Naive thymus-derived CD8-positive, alpha-beta T cell (primary cell): Measurements from ENCODE around the gene HOXD9. TPM values are rescaled to one million over a fixed set of nuclear protein-coding genes. Genes with fewer than 3 reads are reported as not detected.
A peak's percentile ranks its signal among the peaks of the same experiment; 100 is the strongest.

ENCODE experiments used
- ATAC-seq, 2 donors: fragments of 150-1000 bp; cut with Tn5 transposase in 1 of 2; sonication (Bioruptor Pico), chemical (Tn5 transposase) in 1 of 2; 1 replicate in 1 of 2; 2 replicates in 1 of 2; pipeline ENCODE4 v1.10.0; 2021; ENCODE audit warnings: mild to moderate bottlenecking in 2 of 2, moderate library complexity in 2 of 2
- POLR2A ChIA-PET: fragments of 350-600 bp; sonication (Branson Sonifier 250); formaldehyde crosslinking; loops from one replicate; lab custom pipeline; 2021; ENCODE audit warnings: antibody characterized with exemption; lab: Charles Lee
- DNase-seq, 10 donors: peaks; one replicate each; pipeline versions ENCODE4 v3.0.0 to v3.0.0-alpha.2; 2020 to 2022
- H3K27ac Mint-ChIP-seq, 10 donors: one replicate each; pipeline ENCODE4 v1.8.0; 2020 to 2022; ENCODE audit warnings: mild to moderate bottlenecking in 10 of 10, mixed read lengths in 10 of 10, moderate library complexity in 4 of 10, inconsistent platforms in 1 of 10
- H3K27me3 Mint-ChIP-seq, 5 donors: one replicate each; pipeline ENCODE4 v1.8.0; 2021 to 2022; ENCODE audit warnings: mixed read lengths in 5 of 5
- H3K36me3 Mint-ChIP-seq, 3 donors: one replicate each; pipeline ENCODE4 v1.8.0; 2020 to 2022; ENCODE audit warnings: mixed read lengths in 3 of 3, mild to moderate bottlenecking in 2 of 3, inconsistent platforms in 1 of 3
- H3K4me1 Mint-ChIP-seq, 4 donors: one replicate each; pipeline ENCODE4 v1.8.0; 2021 to 2022; ENCODE audit warnings: mixed read lengths in 4 of 4
- H3K4me3 Mint-ChIP-seq, 10 donors: one replicate each; pipeline ENCODE4 v1.8.0; 2020 to 2022; ENCODE audit warnings: mild to moderate bottlenecking in 10 of 10, mixed read lengths in 10 of 10, moderate library complexity in 6 of 10, inconsistent platforms in 1 of 10
- H3K9me3 Mint-ChIP-seq, 9 donors: one replicate each; pipeline ENCODE4 v1.8.0; 2020 to 2022; ENCODE audit warnings: mixed read lengths in 9 of 9, mild to moderate bottlenecking in 3 of 9, inconsistent platforms in 1 of 9, moderate library complexity in 1 of 9
- polyA plus RNA-seq, 3 donors: library from polyadenylated mRNA; unstranded; fragments of 300-500 nt; fragmentation: Illumina TruSeq; gene quantifications; one replicate each; pipeline ENCODE4 v1.2.3, GENCODE V29; 2021
- total RNA-seq, 8 experiments: library from RNA in 2 of 8; stranded (reverse) in 2 of 8; gene quantifications; one replicate each; pipeline ENCODE4 v1.2.3 and lab custom pipeline; 2021 to 2026

Gene HOXD9
- total and polyA plus RNA-seq, 5 experiments from 2014 or later = not detected

DNA sequence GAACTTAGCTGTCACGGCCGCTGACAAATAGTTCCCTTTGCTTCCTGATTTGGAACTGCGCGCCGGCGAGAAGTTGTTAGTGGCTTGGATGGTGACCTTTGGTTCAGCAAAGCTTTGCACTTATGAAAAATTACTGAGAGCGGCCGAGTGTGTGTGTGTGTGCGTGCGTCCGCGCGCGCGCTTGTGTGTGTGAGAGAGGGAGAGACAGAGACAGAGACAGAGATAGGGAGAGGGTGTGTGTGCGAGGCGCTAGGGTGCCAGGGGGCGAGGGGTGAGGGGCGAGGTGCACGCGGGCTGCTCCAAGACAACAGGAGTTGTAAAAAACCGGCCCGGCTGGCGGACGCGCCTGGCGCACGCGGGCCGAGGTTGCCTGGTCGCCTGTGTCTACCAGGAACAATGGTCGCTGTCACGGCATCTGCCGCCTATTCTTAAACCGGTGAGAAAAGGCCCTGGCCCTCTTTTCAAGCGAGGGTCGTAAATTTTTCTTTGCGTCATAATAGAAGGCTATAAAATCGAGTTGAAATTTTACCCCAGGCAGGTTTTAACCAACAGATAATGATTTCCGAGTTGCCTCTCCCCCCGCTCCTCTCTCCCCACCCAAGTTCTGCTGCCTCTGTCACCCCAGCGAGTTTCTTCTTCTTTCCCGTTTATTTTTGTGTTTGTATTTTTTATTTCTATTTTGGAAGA lies 35.1 kb downstream of the HOXD9 start:
- Mint-ChIP-seq H3K27me3 (peaks cover 41 to 89% (median 75%) of the 10 kb centered on the region in 5 donors), H3K4me3 (peak overlapping the region in 9 of 10 donors; percentile 1 to 81 (median 66)), H3K36me3 (peaks cover 2 to 5% (median 4%) of the 10 kb centered on the region in 3 donors), H3K4me1 (peaks cover 11 to 28% (median 16%) of the 10 kb centered on the region in 4 donors), H3K27ac (peak overlapping the region in 2 of 10 donors; percentile 50 to 56), H3K9me3 (peaks cover 0 to 2% (median 0%) of the 10 kb centered on the region in 9 donors)
- ATAC-seq (no peak), DNase-seq (no peak)
- POLR2A ChIA-PET = no interaction called here

DNA sequence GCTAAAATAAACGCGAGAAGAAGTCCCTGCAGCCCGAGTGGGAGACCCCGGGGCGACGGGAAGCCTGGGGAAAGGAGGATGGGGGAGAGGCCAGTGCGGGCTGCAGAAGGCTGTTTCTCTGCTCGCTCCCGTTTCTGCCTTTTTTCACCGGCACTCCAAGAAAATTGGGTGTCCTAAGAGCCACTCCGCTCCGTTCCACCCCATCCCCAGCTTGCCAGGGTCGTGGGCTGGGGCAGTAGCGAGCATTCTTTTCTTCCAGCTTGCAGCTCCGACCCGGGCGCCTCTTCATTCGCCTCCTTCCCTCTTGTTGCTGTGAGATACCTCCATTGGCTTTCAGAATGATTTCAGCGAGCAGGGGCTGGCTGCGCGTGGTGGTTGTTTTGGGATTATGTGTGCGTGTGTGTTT lies 35.7 kb downstream of the HOXD9 start:
- peaks cover 41 to 89% (median 79%) of the 10 kb centered on the region in 5 donors for H3K27me3 Mint-ChIP-seq
- ATAC-seq = no peak
- H3K4me3 Mint-ChIP-seq = peak overlapping the region in 9 of 10 donors; percentile 24 to 81 (median 69)
- no peak for DNase-seq
- peaks cover 2 to 6% (median 5%) of the 10 kb centered on the region in 3 donors for H3K36me3 Mint-ChIP-seq
- peaks cover 10 to 28% (median 18%) of the 10 kb centered on the region in 4 donors for H3K4me1 Mint-ChIP-seq
- peak overlapping the region in 2 of 10 donors; percentile 34 to 69 for H3K27ac Mint-ChIP-seq
- POLR2A ChIA-PET = no interaction called here
- H3K9me3 Mint-ChIP-seq = peaks cover 0 to 2% (median 0%) of the 10 kb centered on the region in 9 donors

DNA sequence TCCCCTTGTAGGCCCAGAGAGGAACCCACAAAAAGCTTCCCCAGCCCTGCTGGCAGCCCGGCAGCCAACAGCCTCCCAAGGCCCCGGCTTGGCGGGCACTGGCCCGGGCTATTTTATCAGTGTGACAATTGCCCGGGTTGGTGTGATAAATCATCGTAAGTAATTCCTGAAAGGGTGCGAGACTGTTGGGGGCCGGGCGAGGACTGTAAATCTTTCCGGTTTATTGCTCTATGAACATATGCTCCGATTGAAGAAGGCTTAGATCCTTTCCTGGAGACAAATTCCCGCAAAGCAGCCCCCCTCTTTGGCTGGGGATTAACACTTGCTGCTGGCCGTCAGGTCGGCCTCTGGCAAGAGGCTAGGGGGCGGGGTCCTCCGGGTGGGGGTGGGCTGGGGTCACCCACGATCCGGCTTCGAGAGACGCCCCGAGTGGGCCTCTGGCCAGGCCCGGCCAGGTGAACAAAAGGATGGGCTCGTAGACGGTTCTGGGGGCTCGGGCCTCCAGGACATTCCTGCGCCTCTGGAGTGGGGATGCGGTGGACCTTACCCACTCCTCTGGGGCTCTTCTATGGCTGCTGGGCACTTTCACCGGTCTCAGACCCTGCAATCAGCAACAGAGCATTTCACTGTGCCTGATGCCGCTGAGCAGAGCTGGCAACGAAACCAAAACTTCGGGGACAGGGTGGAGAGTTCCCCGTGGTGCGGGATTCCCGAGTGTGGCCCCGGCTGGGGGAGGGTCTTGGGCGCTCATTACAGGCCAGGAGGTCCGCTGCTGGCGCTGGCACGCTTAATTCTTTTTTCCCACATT lies 36.5 kb downstream of the HOXD9 start:
- H3K4me1 Mint-ChIP-seq = peaks cover 11 to 32% (median 22%) of the 10 kb centered on the region in 4 donors
- no peak overlapping the region for H3K27ac Mint-ChIP-seq
- H3K4me3 Mint-ChIP-seq = peak overlapping the region in 7 of 10 donors; percentile 29 to 64 (median 51)
- POLR2A ChIA-PET = no interaction called here
- DNase-seq (no peak), ATAC-seq (no peak)
- H3K27me3 Mint-ChIP-seq = peaks cover 49 to 89% (median 83%) of the 10 kb centered on the region in 5 donors
- peaks cover 5 to 14% (median 5%) of the 10 kb centered on the region in 3 donors for H3K36me3 Mint-ChIP-seq
- H3K9me3 Mint-ChIP-seq = peaks cover 0 to 7% (median 2%) of the 10 kb centered on the region in 9 donors

DNA sequence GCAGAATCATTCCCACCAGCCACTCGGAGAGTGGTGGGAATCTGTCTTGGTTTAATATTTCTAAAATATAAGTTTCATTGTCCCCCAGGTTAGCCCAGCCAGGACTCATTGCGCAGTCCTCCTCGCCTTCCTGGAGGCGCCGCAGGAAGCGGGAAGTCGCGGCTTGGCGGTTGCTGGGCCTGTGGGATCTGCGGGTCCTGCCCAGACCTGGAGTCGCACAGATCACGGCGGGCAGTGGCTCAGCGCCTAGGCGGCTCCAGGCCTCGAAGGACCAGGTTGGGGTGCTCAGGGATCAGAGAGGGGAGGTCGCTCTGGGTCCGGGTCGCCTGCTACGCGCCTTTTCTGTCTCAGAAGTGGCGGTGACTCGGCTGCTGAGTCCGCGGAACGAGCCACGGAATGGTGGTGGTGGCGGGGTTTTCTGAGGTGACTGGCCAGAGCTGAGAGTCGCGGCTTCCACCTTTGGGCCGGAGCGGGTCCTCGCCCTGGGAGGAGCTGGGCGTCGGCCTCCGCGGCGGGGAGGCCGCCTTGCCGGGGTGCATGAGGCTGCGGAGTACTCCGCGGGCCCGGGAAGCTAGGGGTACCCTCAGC lies 37.2 kb downstream of the HOXD9 start:
- H3K36me3 Mint-ChIP-seq = peaks cover 5 to 19% (median 8%) of the 10 kb centered on the region in 3 donors
- peaks cover 0 to 11% (median 3%) of the 10 kb centered on the region in 9 donors for H3K9me3 Mint-ChIP-seq
- peak overlapping the region in 7 of 10 donors; percentile 29 to 64 (median 50) for H3K4me3 Mint-ChIP-seq
- H3K27ac Mint-ChIP-seq = no peak overlapping the region
- H3K4me1 Mint-ChIP-seq = peaks cover 14 to 37% (median 24%) of the 10 kb centered on the region in 4 donors
- H3K27me3 Mint-ChIP-seq = peaks cover 47 to 89% (median 81%) of the 10 kb centered on the region in 5 donors
- POLR2A ChIA-PET = no interaction called here
- ATAC-seq (no peak), DNase-seq (no peak)

- peaks cover 14 to 37% (median 25%) of the 10 kb centered on the region in 4 donors for H3K4me1 Mint-ChIP-seq
- H3K27me3 Mint-ChIP-seq = peaks cover 45 to 89% (median 78%) of the 10 kb centered on the region in 5 donors
- H3K36me3 Mint-ChIP-seq = peaks cover 5 to 19% (median 8%) of the 10 kb centered on the region in 3 donors
- POLR2A ChIA-PET = no interaction called here
- peak overlapping the region in 2 of 10 donors; percentile 29 to 74 for H3K27ac Mint-ChIP-seq
- peak overlapping the region in 7 of 10 donors; percentile 20 to 66 (median 48) for H3K4me3 Mint-ChIP-seq
- DNase-seq = no peak
- no peak for ATAC-seq
- peaks cover 0 to 11% (median 3%) of the 10 kb centered on the region in 9 donors for H3K9me3 Mint-ChIP-seq
These were observed 37.9 kb downstream of the HOXD9 start for GRCh38 chr2:176160251-176160985.

DNA sequence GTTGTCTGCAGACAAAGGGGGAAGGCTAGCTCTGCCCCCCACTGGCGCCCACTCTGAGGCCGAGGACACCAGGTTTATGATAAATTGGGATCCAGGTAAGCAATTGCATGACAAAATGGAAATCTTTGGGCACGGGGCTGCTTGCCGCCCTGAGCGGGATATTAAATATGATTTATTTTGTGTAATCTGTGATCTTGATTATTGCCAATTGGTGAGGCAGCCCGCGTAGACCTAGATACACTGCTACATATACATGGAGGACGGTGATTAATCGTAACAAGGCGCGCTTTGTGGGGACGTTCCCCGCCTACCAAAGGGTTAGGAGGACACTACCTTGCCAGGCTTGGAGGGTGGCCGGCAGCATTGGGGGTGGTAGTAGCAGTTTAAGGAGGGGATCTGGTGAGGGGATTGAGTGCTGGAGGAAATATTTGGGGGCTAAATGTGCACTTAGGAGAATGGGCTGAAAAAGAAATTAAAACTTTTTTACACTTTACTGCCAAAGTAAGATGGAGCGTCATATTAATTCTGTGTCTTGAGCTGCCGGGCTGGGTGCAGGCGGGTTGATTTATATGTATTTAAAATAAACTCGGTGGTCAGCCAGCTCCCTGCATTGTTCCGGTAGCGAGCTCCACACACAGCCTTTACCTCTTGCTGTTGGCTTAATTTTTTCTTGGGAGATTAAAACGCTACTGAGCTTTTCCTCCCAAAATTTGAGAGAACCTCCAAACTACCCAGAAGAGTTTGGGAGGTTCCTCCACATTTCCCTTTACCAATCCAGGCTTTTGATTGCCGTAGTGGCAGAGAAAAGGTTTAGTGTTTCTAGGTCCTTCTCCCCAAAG lies 38.7 kb downstream of the HOXD9 start:
- POLR2A ChIA-PET = no interaction called here
- ATAC-seq (no peak), DNase-seq (no peak)
- Mint-ChIP-seq H3K27ac (peak overlapping the region in 2 of 10 donors; percentile 29 to 74), H3K27me3 (peaks cover 50 to 89% (median 79%) of the 10 kb centered on the region in 5 donors), H3K36me3 (peaks cover 5 to 19% (median 8%) of the 10 kb centered on the region in 3 donors), H3K4me1 (peaks cover 14 to 37% (median 25%) of the 10 kb centered on the region in 4 donors), H3K4me3 (peak overlapping the region in 3 of 10 donors; percentile 30 to 49 (median 48)), H3K9me3 (peaks cover 0 to 11% (median 3%) of the 10 kb centered on the region in 9 donors)

GRCh38 chr2:176161825-176162626 lies 39.5 kb downstream of the HOXD9 start:
- peaks cover 53 to 90% (median 81%) of the 10 kb centered on the region in 5 donors for H3K27me3 Mint-ChIP-seq
- H3K4me3 Mint-ChIP-seq = no peak overlapping the region
- POLR2A ChIA-PET = no interaction called here
- peaks cover 5 to 20% (median 8%) of the 10 kb centered on the region in 3 donors for H3K36me3 Mint-ChIP-seq
- H3K27ac Mint-ChIP-seq = no peak overlapping the region
- DNase-seq = no peak
- peaks cover 0 to 11% (median 3%) of the 10 kb centered on the region in 9 donors for H3K9me3 Mint-ChIP-seq
- H3K4me1 Mint-ChIP-seq = peaks cover 13 to 37% (median 22%) of the 10 kb centered on the region in 4 donors
- no peak for ATAC-seq

- Mint-ChIP-seq H3K4me1 (peaks cover 7 to 28% (median 17%) of the 10 kb centered on the region in 4 donors), H3K9me3 (peaks cover 0 to 11% (median 5%) of the 10 kb centered on the region in 9 donors), H3K27ac (peak overlapping the region in 2 of 10 donors; percentile 38 to 89), H3K4me3 (no peak overlapping the region), H3K36me3 (peaks cover 5 to 26% (median 5%) of the 10 kb centered on the region in 3 donors), H3K27me3 (peaks cover 58 to 92% (median 78%) of the 10 kb centered on the region in 5 donors)
- DNase-seq = no peak
- ATAC-seq = no peak
- POLR2A ChIA-PET = no interaction called here
These were observed 40.6 kb downstream of the HOXD9 start for GRCh38 chr2:176162911-176163671.

- DNase-seq (no peak), ATAC-seq (no peak)
- Mint-ChIP-seq H3K9me3 (peaks cover 0 to 11% (median 5%) of the 10 kb centered on the region in 9 donors), H3K27me3 (peaks cover 54 to 91% (median 74%) of the 10 kb centered on the region in 5 donors), H3K4me1 (peaks cover 5 to 22% (median 14%) of the 10 kb centered on the region in 4 donors), H3K36me3 (peaks cover 2 to 26% (median 5%) of the 10 kb centered on the region in 3 donors), H3K4me3 (peak overlapping the region in 6 of 10 donors; percentile 12 to 56 (median 34)), H3K27ac (peak overlapping the region in 3 of 10 donors; percentile 38 to 63 (median 48))
- POLR2A ChIA-PET = no interaction called here
These were observed 41.1 kb downstream of the HOXD9 start for GRCh38 chr2:176163672-176164056.

DNA sequence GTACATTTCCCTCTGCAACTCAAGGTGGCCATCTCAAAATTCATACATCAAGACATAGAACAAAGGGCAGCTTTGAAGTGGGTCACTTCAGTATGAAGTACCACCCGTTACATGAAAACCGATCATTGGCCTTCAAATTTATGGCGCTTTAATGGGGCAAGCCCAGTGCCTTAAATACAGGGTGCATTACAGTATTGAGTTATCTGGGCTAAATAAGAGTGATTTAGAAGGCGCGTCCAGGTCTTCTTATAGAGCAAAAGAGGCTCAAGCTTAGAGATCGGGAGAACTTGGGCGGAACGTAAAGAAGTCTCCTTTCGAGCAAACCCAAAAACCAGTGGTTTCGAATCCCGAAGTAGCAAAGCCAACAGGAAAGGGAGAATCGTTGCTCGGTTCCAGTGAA lies 41.7 kb downstream of the HOXD9 start:
- peak overlapping the region in 6 of 10 donors; percentile 12 to 57 (median 40) for H3K4me3 Mint-ChIP-seq
- DNase-seq (no peak), ATAC-seq (no peak)
- H3K9me3 Mint-ChIP-seq = peaks cover 0 to 11% (median 5%) of the 10 kb centered on the region in 9 donors
- H3K27me3 Mint-ChIP-seq = peaks cover 54 to 93% (median 74%) of the 10 kb centered on the region in 5 donors
- H3K4me1 Mint-ChIP-seq = peaks cover 5 to 22% (median 13%) of the 10 kb centered on the region in 4 donors
- peak overlapping the region in 3 of 10 donors; percentile 38 to 72 (median 48) for H3K27ac Mint-ChIP-seq
- peaks cover 2 to 26% (median 5%) of the 10 kb centered on the region in 3 donors for H3K36me3 Mint-ChIP-seq
- POLR2A ChIA-PET = no interaction called here
